HG02973 (cell line): Measurements from ENCODE around the gene NUF2.
A peak's percentile ranks its signal among the peaks of the same experiment; 100 is the strongest.
"Not testable (repeated sequence)": the region's sequence is repeated elsewhere in the genome, so short reads cannot be mapped to it uniquely, and the experiment has no call there.

ENCODE experiments used
- ATAC-seq: cut with Tn5 transposase; IDR thresholded peaks from one replicate; pipeline ENCODE4 v1.9.1; 2021; ENCODE audit warnings: moderate library complexity; ENCODE audit not compliant: unreplicated experiment

The NUF2 gene

DNA sequence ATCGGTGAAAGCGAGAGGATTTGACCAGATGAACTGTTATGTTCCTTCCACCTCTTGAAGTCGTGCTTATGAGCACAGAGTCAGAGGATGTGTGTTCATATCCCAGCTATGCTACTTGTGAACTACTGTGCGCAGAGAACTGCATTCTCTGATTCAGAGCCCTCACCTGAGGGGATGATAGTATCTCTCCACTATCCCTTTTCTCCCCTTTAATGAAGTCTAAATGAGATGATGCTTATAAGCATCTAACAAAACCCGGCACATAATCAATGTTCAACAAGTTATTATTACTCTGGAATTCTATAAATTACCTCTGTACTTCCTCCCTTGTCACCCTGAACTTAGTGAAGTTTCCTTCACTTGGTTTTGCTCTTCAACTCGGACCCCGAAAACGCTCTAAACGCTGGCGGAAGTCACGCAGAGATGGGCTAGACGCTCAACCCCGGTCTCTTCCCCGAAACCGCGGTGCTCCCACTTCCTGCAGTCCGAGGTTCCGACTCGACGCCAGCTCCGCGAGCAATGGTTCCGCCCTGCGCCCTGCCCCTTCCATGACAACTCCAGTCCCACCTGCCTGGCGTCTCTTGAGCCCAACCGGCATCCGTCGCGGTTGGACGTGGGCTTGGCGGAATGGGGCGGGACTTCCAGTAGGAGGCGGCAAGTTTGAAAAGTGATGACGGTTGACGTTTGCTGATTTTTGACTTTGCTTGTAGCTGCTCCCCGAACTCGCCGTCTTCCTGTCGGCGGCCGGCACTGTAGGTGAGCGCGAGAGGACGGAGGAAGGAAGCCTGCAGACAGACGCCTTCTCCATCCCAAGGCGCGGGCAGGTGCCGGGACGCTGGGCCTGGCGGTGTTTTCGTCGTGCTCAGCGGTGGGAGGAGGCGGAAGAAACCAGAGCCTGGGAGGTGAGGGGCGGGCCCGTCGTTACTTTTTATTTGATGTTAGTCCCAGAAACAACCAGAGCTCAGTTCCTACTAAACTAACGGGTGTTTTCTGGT lies at the start of gene NUF2:
TSS of gene NUF2 (plus strand) at position 644 of the 995 bp plus-strand sequence. CDS start 4,098 bp downstream, outside the sequence.
- peak; percentile 94 for ATAC-seq

DNA sequence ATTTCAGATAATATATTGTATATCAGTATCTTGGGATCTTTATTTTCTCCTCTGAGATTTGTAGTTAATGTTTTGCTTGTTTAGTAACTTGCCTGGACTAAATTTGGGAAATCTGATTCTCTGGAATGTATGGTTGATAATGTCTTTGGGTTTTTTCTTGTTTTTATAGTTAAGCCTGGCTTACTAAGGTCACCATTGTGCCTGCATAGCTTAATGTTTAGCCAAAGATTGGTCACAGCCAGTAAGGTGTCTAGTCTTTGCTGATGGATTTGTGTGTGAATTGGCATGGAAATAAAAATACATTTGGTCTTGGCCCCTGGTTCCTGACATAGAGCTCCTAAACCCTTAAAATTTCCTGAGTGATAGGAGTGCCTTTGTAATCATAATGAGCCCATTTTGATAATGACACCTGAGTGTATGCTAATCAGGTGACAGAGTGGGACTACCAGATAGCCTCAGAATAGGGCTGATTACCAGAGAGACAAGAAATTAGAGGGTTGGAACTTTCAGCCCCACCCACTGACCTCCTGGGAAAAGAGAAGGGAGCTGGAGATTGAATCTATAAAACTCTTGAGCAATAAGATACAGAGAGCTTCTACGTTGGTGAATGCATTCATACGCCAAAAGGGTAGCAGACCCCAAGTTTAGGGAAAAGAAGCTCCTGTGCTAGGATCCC lies 47.9 kb upstream of the NUF2 start:
- no peak for ATAC-seq

DNA sequence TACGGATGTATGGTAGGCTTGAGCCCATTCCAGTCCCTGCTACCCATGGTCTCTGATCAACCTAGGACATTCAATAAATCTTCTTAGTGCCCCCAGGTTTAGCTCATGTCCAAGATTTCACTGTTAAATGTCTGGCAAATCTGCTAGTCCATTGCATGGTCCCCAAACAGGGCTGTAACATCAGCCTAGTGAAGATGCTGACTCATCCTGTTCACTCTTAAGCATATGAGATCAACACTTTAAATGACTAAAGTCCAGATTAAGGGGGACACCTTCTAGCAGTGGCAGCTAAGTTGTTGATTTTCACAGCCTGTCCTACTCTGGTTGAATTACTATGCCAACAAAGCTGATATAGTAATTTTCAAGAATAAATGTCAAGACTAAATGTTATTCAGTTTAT lies 46.5 kb upstream of the NUF2 start:
- no peak for ATAC-seq

DNA sequence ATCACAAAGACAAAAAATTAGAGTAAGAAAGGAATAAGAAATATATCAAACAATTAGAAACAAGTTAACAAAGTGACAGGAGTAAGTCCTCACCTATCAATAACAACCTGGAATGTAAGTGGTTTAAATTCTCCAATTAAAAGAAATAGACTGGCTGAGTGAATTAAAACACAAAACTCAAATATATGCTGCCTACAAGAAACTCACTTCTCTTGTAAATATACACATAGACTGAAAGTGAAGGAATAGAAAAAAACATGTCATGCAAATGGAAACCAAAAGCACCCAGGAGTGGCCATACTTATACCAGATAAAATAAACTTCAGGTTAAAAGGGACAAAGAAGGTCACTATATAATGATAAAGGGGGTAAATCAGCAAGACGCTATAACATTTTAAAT lies 43.2 kb upstream of the NUF2 start:
- ATAC-seq = no peak

DNA sequence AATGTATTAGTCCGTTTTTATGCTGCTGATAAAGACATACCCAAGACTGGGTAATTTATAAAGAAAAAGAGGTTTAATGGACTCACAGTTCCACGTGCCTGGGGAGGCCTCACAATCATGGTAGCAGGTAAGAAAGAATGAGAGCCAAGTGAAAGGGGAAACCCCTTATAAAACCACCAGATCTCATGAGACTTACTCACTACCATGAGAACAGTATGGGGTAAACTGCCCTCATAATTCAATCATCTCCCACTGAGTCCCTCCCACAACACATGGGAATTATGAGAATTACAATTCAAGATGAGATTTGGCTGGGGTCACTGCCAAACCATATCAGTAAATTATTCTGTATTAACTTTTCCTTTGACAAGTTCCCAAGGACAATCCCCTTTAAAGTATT lies 36.9 kb upstream of the NUF2 start:
- ATAC-seq = not testable (repeated sequence)

DNA sequence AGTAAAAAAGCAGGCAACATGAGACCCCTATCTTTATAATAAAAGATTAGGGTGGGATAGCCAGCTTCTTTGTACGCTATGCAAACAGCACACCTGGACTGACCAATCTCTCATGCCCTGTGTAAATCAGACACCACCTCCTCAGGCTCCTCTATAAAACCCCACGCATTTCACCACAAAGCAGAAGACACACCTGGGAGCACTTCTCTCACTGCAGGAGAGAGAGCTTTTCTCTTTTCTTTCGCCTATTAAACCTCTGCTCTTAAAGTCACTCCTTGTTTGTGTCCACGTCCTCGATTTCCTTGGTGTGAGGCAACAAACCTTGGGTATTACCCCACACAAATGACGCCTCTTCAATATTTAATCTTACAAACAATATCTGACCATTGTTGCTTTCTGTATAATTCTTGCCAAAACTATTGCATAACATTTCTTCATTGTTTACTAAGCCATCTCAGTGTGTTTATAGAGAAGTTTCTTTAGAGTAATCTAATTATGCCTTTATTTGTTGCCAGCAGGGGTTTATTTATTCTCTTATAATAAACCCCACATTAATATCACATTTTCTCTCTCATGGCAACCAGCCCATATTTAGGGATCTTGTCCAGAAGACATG lies 31.6 kb upstream of the NUF2 start:
- no peak for ATAC-seq

DNA sequence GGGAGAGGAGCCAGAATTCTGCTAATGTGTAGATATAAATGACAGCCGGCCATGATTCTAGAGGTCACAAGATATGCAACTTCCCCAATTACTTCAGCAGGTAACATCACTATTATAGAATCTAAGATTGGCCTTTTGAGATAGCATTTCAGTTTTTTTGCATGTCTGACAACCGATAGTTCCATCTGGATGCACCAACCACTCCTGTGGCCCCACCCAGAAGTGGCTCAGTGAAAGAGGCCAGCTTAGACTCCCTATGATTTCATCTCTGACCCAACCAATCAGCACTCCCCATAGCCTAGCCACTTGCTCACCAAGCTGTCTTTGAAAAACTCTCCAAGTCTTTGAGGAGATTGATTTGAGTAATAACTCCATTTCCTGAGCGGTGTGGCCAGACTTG lies 30.3 kb upstream of the NUF2 start:
- ATAC-seq = no peak

DNA sequence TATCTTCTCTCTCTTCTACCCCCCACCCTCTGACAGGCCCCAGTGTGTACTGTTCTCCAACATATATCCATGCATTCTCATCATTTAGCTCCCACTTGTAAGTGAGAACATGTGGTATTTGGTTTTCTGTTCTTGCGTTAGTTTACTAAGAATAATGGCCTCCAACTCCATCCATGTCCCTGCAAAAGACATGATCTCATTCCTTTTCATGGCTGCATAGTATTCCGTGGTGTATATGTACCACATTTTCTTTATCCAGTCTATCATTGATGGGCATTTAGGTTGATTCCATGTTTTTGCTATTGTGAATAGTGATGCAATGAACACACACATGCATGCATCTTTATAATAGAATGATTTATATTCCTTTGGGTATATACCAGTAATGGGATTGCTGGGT lies 29.6 kb upstream of the NUF2 start:
- not testable (repeated sequence) for ATAC-seq

DNA sequence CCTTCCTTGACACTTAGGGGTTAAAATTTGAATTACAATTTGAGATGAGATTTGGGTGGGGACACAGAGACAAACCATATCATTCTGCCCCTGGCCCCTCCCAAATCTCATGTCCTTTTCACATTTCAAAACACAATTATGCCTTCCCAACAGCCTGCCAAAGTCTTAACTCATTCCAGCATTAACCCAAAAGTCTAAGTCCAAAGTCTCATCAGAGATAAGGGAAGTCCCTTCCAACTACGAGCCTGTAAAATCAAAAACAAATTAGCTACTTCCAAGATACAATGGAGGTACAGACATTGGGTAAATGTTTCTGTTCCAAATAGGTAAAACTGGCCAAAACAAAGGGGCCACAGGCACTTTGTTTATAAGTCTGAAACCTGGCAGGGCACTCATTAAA lies 28.3 kb upstream of the NUF2 start:
- not testable (repeated sequence) for ATAC-seq

DNA sequence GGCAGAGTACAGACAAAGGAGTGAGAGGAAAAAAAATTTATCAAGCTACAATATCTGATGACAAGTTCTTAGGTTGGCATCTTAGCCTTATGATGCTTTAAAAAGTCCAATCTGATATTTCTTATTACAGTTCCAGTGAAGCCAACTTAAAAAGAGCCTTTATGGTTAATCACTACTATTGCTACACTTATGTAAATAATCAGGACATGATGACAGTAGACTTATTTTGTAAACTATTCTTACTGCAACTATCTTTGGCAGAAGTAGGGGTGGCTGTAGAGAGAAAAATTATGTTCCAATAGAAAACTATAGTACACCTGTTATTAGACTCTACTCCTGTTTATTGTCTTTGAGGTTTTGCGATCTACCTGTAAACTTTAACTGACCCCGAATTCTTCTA lies 25.8 kb upstream of the NUF2 start:
- no peak for ATAC-seq

DNA sequence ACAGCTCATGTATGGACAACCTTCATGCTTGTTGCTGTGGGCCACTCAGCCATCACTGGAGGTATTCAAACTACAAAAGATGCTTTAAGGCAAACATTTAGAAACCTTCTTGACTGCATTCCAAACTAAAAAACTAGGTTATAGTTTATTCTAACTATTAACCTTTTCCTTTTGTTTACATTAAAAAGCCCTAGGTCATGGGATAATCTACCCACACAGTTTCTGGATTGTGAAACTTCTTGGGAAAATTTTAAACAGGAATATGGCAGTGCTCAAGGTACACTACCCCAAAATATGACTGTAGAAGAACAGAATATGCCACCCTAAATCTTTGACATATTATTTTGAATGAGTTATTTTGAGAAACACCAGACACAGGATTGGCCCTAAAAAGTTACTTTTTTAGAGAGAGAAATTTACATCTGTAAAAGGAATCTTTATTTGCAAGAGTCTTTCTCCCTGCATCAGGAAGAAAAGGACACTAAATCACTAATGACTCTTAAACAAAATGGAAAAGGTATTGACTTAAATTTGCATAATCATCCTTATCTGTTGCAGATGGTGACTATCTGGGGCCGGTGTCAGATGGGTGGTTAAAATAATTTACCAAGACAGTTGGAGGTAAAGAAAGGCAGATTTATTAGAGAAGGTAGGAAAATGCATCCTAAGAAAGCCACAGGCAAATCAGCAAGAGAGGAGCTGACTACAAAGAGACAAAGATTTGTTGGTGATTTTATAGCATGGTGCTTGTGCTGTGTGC lies 25.1 kb upstream of the NUF2 start:
- ATAC-seq = no peak

DNA sequence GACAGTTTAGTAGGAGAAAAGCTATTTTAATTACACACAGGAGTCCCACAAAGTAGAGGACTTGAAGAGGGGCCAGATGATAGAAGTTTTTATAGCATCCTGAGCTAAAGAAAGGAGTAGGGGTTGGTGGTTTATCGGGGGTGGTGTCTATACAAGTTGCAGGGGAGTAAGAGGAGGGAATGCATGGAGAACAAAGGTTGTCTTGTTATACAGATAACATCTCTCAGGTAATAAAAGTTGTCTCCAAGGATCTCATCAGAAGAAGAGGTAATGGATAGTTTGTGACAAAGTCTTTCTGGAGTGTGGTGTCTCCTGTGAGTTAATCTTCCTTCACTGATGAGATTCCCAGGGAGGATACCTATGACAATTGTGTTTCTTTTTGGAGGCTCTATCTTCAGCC lies 23.4 kb upstream of the NUF2 start:
- ATAC-seq = no peak

DNA sequence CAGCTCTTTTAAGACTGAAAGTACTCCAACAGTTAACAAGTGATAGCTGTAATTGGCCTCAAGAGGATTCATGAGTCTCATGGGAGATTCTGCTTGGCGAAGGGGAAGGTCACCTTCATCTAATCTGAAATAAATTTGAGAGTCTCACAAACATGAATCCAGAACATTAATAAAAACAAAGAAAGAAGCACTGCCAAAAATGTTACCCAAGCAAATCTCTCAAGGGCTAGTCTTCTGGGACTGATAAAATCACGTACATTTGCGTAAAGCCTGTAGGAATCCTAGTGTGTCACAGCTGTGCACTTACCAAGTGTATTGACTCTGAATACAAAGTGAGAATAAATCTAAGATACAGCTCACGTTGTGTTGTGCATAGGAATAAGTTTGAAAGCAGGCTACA lies 21.2 kb upstream of the NUF2 start:
- no peak for ATAC-seq

DNA sequence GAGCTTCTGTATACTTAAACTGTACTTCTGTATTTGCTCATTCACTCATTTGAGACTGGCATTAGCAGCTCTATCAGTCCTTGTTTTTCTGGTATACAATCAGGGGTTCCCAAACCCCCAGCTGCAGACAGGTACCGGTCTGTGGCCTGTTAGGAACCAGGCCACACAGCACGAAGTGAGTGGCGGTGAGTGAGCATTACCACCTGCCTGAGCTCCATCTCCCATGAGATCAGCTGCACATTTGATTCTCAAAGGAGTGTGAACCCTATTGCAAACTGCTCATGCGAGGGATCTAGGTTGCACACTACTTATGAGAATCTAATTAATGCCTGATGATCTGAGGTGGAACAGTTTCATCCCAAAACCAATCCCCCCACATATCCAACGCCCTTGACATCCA lies 18.2 kb upstream of the NUF2 start:
- no peak for ATAC-seq

DNA sequence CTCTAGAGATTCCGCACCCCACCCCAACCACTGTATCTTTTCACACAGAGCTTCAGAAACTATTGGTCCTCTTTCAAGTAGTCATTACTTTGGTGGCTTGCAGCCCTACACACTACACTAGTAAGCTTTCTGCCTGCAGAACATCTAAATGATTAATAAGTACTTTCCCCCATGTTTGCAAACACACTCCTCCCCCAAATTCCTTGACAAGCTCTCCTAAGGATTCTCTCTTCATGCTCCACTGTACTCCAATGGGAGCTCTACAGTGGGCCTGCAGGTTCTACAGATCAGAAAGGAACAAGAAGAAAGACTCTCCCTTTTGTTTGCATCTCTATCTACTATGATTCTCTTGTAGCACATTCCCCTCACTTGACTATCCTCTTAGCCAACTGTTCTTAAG lies 16.3 kb upstream of the NUF2 start:
- no peak for ATAC-seq

DNA sequence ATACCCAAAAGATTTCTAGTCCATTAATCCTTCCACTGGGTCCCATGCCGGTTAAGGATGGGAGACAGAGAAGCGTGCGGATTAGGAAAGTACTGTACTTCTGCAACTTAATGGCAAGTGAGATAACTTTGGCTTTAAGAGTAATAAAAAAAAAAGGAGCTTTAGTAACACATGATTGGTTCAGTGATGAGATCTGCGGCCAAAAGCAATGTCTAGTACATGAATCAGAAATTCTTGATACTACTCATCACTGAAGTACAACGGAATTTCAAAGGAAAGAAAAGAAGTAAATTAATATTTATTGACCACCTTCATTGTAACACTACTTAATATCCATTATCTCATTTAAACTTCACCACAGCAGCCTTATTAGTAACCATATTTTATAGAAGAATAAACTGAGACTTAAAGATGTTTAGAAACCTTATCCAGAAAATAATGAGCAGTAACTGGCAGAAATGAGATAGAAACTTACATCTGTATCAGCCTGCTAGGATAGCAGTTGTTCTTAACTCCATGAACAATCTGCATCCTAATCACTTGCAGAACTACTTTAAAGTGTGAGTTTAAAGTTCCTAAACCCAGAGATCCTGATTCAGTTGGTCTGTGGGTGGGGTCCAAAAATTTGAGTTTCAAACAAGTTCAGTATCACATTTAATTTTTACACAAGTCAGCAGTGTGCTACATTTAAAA lies 14.1 kb upstream of the NUF2 start:
- ATAC-seq = no peak

DNA sequence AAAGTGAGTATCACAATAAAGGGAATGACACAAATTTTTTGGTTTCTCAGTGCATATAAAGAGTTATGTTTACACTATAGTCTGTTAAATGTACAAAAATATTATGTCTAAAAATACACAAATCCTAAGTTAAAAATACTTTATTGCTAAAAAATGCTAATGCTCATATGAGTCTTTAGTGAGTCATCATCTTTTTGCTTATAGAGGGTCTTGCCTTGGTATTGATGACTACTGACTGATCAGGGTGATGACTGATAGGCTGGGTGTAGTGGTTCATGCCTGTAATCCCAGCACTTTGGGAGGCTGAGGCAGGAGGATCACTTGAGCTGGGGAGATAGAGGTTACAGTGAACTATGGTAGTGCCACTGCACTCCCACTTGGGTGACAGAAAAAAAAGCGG lies 12.9 kb upstream of the NUF2 start:
- no peak for ATAC-seq

DNA sequence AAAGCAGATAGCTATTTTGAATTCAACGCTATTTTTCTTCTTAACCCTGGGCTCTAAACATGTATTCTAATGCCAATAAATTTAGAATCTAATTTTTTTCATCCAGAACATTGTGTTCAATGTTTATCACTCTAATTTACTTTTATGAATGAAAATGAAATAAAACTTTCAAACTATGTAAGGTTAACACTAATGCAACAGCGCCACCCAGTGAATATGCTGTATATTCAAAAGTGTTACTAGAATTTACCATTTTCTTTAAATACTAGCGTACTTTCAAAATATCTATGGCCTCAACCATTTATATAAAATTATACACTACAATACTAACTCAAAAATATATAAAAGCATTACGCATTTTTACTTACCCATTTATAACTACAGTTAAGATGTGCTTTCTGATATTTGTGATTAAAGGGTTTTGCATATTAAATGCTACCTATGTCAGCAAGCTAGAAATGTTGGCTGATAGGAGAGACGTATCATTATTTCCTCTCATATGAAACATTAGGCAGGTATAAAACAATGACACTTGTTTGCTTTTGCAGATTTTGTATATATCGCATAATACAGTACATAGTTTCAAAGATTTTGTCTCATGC lies 5.9 kb upstream of the NUF2 start:
- ATAC-seq = no peak

DNA sequence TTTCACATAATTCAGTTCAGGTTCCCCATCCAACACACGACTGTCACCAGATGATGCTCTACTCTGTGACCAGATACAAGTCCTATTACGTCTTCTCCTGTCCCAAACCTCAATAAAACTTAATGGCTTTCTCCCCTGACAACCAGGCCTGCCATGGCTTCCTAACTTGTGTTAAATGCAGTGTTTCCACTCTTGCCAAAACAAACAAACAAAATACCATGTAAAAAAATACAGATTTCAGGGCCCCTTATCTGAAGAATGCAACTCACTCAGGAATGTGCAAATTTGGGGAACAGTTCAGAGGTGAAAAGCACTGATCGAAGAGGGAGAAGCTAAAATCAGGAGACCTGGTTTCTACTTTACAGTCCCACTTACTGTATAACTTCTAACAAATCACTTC lies 863 bp upstream of the NUF2 start:
- no peak for ATAC-seq

DNA sequence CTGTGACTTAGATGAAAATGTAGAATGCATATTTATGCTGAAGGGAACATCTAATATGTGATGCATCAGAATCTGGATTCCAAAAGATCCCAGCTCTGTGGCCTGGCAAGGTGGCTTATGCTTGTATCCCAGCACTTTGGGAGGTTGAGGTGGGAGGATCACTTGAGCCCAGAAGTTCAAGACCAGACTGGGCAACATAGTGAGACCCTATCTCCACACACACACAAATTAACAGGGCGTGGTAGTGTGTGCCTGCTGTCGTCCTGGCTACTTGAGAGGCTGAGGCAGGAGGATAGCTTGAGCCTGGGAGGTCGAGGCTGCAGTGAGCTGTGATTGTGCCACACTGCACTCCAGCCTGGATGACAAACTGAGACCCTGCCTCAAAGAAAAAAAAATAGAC lies 1.6 kb downstream of the NUF2 start:
- ATAC-seq = not testable (repeated sequence)
